IPS-18c (cell line): Measurements from ENCODE around the gene GSTM5.
"Not testable (repeated sequence)": the region's sequence is repeated elsewhere in the genome, so short reads cannot be mapped to it uniquely, and the experiment has no call there.

ENCODE experiments used
- H3K4me3 ChIP-seq: 2 replicates; pipeline ENCODE4 v1.7.0; 2013; ENCODE audit warnings: low read depth, mild to moderate bottlenecking, low read length, moderate library complexity; ENCODE audit not compliant: insufficient read depth
- H3K9me3 ChIP-seq: one replicate; pipeline ENCODE4 v1.6.1; 2013; ENCODE audit warnings: mild to moderate bottlenecking, low read length, moderate library complexity; ENCODE audit not compliant: control insufficient read depth, insufficient read depth

GSTM5 gene

DNA sequence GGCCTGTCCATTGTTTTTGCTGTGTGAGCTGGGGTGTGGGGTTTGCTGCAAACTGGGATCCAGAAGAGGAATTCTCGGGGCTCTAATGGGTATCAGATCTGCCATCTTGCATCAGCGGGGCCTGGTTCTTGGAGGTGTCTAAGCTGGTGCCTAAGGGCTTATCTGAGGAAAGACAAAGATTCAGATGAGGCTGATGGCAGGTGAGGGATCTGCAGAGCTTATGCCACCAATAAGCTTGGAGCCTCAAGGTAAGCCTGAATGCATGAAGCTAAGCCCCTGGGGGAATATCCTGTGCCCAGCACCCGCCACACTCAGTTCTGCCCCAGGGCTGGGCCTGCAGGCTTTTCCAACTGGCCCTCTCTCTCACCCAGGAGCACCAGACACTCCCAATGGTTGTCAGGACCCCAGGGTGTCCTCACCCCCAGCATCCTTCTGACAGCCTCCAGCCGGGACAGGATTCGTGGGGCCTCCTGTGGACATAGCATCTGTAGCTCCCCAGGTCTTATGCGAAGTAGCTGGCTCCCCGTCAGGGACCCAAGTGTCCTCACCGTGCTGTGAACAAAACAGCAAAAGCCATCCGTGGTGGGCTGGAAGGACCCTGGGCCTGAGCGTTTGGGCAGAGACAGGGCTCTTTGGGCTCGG lies 38.3 kb downstream of the GSTM5 start:
- Histone ChIP-seq H3K4me3 (no peak overlapping the region), H3K9me3 (peaks cover 9% of the 10 kb centered on the region)

DNA sequence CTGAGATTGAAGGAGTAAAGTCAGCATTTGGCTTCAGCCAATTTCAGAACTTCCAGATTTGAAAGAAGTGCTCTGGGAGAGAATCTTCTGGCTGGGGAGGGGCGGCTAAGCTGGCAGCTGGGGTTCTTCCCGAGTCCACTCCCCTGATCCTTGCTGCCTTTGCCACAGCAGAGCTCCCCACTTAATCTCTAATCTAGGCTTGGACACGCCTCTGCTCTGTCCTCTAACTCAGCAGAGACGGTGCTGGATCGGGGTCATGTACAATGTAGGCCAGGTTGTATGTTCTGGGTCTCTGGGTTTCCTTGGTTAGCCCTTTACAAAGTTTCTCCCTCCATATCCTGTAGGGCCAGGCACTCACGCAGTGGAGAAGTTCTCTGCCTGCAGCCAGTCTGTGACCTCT lies 38.9 kb downstream of the GSTM5 start:
- Histone ChIP-seq H3K4me3 (no peak overlapping the region), H3K9me3 (peaks cover 9% of the 10 kb centered on the region)

DNA sequence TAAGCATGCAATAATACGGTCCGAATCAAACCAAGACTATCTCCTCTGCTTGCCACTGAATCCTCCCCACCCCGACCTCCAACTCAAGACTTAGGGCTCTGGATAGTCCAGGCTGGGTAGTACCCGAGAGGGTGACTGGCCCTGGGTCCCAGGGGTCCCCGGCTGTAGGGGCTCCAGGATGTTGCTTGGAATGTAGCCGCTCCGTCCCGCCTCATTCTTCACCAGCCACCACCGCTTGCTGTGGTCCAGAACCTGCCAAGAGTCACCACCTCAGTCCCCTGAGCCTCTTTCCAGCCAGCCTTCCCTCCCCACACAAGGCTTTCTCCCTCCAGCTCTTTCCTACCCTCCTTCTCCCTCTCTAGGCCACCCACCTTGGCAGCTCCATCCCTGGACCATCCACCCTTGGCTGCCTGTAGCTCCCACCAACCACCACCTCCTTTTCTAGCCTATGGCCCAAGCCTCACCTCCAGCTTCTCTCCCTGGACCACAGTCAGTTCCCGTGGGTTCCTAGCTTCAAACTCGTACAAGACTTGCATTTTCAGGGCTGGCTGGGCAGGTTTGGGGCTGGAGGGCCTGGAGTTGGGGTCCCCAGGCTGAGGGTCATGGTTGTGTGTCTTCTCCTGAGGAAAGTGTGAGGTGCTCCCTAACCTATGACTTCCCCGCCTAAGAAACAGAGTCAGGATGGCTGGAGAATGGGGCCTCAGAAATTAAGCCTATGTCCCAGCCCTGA lies 39.6 kb downstream of the GSTM5 start:
- no peak overlapping the region for H3K4me3 ChIP-seq
- peaks cover 9% of the 10 kb centered on the region for H3K9me3 ChIP-seq

DNA sequence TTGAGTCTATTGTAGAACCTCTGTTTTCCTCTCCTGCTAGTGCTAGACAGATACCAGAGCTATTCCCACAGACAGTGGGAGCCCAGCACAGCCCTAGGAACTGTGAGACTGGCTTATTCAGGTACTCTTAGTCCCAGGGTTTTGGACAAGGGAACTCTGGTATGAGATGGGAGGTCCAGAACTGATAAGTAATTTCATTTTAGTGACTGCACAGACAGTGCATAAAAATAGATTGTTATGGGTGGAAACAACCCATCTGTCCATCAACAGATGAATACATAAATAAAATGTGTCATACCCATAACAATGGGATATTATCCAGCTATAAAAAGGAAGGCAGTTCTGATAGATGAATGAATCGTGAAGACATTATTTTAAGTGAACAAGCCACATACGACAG lies 42.7 kb downstream of the GSTM5 start:
- H3K9me3 ChIP-seq, result peaks cover 6% of the 10 kb centered on the region
- no peak overlapping the region for H3K4me3 ChIP-seq

DNA sequence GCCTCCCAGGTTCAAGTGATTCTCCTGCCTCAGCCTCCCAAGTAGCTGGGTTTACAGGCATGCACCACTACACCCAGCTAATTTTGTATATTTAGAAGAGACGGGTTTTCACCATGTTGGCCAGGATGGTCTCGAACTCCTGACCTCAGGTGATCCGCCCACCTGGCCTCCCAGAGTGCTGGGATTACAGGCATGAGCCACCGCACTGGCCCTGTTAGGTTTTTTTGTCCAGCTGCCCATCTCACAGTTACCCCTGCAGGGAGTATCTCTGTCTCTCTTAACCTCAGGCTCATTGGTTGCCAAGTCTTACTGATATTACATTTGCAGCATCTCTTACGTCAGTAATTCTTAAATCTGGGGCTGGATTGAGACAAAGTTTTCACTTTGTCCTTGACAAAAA lies 44.3 kb downstream of the GSTM5 start:
- not testable (repeated sequence) for H3K9me3 ChIP-seq, H3K4me3 ChIP-seq

DNA sequence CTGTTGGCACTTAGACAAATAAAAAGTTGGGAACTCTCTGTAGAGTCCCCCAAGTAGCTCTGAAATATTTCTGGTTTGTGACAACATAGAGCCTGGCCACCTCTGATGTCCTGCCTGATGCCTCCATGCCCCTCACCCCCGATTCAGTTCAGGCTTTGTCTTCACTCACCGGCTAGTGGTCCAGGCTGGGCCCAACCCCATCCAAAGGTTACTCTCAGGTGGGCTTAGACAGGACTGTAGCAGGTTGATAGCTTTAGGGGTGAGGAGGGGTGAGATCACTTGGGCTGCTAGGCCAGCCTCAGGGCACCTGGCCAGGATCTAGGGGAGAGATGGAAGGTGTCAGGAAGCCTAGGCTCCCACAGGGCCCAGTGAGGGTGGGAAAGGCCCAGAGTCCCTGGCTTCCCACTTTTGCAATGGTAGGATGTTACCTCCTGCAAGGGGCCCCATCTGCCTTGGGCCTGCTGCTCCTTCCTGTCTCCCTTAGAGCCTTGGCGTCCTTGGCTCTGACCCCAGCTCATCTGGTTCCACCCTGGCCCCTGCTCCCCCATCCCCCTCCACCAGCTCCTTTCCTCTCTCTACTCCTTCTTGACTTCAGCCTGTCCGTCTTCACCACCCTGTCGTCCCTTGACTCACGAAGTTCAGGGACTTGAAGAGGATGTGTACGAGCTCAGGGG lies 44.9 kb downstream of the GSTM5 start:
- no peak overlapping the region for H3K4me3 ChIP-seq
- H3K9me3 ChIP-seq, result peaks cover 2% of the 10 kb centered on the region

DNA sequence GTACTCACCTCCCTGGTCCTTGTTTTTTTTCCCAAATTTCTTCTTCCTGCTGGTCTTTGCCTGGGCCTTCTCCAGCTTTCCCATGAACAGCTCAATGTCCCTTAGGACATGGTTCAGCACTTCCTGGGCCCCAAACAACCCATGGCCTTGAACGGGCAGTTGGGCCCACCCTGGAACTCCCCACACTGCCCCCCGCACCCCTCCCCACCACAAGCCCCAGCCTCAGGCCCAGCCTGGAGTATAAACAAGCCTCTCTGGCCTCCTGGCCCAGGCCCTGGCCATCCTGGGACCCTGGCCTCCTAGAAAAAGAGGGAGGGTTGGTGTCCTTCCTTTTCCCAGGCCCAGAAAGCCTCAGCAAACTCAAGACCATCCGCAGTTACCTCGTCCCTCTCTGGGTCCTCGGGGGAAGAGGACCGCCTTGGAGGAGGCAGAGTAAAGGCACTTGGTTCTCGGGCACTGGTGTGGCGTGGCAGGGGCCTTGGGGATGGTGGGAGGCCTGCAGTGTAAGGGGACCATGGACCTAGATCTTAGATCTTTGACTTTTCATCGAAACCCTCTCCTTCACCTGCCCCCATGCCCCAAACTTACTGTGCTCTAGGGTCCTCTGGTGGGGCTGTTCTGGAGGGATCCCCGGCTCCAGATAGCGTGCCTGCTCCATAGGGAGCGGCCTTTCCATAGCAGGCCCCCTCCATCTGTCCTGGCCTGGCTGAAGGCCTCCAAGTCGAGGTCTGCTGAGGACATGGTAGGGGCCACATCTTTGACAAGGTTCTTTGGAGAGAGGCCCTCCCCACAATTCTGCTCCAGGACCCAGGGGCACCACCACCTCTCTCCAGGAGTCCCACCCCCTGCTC lies 46.1 kb downstream of the GSTM5 start:
- Histone ChIP-seq H3K4me3 (no peak overlapping the region), H3K9me3 (peaks cover 1% of the 10 kb centered on the region)

DNA sequence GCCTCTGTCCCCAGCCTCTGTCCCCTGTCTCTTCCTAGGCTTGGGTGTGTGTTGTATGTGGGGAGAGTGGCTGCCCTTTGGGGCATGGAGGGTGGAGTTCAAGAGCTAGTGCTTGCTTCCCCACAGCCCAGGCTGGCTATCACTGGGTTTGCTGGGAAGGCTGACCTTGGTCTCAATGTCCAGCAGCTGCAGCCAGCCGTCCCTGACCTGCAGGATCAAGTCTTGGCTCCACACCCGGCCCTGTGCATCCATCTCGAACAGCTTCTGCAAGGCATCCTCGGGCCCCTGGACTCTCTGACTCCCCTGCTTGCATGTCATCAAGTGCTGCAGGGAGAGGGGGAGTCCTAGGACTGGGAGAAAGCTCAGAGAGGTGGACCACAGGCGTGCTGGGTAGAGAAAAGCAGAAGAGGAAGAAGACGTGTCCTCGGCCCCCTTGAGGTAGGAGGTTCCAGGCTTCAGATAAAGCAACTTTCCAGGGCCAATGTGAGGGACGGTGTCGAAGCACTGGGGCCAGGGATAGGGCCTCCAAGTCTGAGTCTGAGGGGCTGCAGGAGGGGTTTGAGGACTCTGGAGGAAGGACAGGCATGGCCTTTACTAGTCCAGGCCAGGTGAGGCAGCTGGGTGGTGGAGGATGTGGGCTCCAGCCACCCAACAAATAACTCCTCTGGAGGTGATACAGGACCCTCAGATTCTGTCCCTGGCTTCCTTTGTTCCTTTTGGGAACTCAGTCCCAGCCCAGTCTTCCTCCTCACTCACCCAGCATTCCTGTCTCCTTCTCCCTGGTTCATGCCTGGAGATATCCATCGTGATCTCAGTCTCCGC lies 47.7 kb downstream of the GSTM5 start:
- no peaks in the 10 kb centered on the region for H3K9me3 ChIP-seq
- no peak overlapping the region for H3K4me3 ChIP-seq

DNA sequence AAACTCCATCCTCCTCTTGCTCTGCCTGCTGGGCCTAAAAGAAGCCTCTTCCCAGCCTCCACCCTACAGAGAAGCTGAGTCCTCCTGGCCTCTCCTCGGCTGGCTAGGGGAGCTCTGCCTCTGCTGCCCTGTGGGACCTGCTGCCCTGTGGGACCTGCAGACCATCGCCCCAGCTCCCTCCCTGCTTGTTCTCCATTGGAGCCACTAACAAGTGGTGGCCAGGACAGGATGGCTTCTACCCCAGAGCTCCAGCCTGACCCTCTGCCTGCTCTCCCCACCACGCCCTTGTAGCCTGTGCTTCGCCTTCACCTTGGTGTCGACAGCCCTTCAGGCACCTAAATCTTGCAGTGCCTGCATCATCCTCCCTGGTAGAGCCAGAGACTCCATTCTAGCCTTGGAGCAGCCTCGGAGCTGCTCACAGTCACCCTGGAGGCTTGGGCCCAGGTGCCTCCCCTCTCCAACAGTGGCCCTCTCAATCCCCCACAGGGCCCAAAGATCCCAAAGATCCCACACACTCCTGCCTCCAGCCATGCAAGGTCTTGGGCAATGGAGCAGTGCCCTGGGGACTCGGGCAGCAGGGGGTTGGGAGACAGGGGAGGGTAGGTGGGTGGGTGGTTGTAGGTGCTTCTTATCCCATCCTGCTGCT lies 48.7 kb downstream of the GSTM5 start:
- no peaks in the 10 kb centered on the region for H3K9me3 ChIP-seq
- no peak overlapping the region; the same call in 1 of the 2 replicates for H3K4me3 ChIP-seq

DNA sequence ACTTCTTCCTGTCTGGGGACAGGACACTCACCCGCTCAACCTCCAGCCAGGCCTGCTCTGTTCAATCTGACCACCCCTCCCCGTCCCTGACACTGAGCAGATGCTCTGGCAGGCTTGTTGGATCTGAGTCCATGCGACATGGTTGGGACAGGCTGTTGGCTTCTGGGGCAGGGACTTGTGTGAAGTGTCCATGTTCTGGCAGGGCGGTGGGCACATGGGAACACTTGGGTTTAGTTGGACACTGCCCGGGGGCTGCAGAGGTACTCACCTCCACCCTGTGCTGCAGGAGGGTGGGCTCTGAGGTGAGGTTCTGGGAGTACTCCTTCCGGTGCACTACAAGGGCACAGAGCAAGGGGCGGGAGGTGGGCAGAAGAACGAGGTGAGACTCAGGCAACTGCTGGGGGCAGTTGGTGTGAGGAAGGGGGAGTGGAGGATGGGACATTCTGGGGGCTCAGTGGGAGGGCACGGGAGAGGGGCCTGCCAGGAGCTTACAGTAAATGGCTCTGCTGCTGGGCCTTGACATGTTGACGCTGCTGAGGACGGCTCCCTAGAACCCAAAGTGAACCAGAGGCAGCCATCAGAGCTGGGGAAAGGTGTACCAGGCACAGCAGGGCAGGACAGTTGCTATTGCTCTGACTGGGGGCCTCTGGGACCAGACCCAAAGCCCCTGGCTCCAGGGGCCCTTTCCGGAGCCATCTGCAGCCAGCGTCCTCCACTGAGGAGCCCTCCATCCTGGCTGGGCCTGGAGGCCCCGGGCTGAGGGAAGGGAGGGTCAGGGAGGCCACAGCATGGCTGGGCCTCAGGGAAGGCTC lies 49.4 kb downstream of the GSTM5 start:
- Histone ChIP-seq H3K9me3 (no peaks in the 10 kb centered on the region), H3K4me3 (no peak overlapping the region)

DNA sequence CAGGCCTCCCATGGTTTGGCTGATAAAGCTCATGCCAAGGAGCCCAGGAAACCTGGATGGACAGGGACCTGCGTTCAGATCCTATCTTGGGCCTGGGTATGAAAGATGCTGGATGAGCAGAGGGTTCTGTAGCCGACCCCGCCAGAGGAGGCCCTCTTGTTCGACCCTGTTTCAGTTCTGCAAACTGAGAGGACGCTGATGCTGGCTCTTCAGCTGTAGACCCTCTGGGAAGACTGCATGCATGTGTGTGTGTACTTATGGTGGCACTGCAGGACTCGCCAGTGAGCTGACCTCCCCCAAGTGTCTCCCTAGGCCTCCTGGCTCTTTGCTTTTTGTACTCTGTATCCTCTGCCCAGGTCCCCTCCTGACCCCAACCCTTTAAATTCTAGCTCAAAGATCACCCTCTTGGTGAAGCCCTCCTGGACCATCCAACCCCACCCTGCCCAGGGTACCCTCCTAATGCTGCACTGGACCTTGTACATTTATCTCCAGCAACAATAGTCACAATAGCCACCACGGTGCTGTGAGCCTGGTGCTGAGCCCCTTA lies 50.1 kb downstream of the GSTM5 start:
- no peaks in the 10 kb centered on the region for H3K9me3 ChIP-seq

DNA sequence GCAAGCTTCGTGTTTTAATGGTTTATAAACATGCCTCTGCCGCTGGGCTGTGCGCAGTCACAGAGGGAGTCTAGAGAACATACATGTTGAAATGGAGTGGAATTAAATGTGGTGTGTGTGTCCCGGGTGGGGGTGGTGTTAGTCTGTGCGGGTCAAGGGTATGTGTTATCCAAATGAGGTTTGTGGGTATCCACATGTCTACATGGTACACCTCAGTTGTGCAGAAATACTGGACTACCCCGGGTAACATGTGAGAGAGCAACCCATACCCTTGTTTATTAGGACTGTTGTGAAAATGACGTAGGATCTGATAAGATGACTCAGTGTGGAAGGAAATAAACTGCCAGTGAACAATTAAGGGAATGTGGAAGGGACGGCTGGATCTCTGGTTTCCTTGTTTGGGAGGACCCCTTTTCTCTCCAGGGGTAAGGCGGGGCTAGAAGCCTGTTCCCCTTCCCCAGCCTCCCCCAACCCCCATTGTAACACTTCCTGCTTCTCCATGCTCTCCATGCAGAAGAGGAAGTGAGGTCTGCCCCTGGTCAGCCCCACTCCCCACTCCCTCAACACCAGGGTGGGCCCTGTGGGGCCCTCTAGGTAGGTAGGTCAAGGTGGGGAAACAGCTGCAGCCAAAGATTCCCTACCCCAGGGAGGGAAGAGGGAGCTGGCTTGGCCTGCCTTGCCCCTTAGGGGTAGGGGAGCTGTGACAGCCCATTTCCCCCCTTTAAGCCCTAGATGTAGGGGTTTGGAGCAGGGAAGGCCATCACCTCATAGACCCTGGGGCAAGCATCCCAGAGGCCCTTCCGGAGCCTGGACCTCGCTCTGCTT lies 51.0 kb downstream of the GSTM5 start:
- Histone ChIP-seq H3K4me3 (no peak overlapping the region), H3K9me3 (no peaks in the 10 kb centered on the region)

More for the DNA sequence above, 50.1 kb downstream of the GSTM5 start:
- H3K4me3 ChIP-seq, result no peak overlapping the region

DNA sequence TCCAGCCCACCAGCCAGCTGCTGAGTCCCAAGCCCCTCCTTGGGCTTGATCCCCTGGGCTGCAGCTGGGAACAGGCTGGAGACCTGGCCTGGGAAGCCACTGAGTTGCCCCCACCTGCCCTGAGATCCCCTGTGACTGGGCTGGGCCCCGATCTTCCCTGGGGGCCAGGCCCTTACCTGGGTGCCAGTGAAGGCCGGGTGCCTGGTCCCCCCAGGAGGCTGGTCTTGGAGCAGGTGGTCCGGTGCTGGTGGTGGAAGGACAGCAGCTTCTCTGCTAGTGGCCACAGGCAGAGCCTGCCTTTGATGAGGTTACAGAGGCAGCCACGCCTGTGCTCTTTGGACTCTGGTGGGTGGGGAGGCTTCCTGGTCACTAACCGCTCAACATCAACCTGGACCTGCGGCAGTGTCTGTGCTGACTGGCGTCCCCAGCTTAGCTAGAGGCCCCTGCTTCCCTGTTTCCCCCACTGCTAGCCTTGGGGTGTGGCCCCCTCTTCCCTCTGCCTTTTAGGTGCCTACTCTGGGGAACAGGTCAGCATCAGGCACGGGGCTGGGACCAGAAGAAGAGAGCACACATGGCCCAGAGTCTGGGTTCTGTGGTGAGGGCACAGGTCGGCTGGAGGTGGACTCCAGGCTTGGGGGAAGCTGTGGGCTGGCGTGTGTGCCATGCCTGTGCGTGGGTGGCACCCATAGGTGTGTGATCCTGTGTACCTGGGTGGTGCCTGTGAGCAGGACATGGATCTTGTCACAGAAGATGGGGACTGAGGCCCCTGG lies 51.8 kb downstream of the GSTM5 start, which contains the start of gene EPS8L3:
TSS of gene EPS8L3 (minus strand) at position 278 of the 770 bp plus-strand sequence. CDS start 2,174 bp downstream, outside the sequence.
- Histone ChIP-seq H3K4me3 (no peak within 1 kb of the TSS), H3K9me3 (no peaks in the 10 kb centered on the region)
